ENCODE results near the gene ARHGAP45. TPM values are rescaled to one million over a fixed set of nuclear protein-coding genes. Genes with fewer than 3 reads are reported as not detected.

ARHGAP45 gene
- total RNA-seq, 1 donor from 2014 or later, result 3.0 TPM

- no peaks in the 10 kb centered on the region for H3K9me3 ChIP-seq (ENCODE audit: insufficient read depth, low read depth, low read length)
- no peaks in the 10 kb centered on the region for H3K9me3 Mint-ChIP-seq (ENCODE audit: unreplicated experiment)
- peaks cover 19% of the 10 kb centered on the region for H4K20me1 ChIP-seq (ENCODE audit: insufficient read depth, low read length)
- H3K36me3 ChIP-seq (ENCODE audit: insufficient read depth, low read length), result no peaks in the 10 kb centered on the region
- H3K4me1 Mint-ChIP-seq (ENCODE audit: low read depth, unreplicated experiment), result no peaks in the 10 kb centered on the region
- H3K27me3 Mint-ChIP-seq (ENCODE audit: low read depth, unreplicated experiment), result no peaks in the 10 kb centered on the region
- DNase-seq (ENCODE audit: low read depth) (no peak), FAIRE-seq (no peak)
- H3K36me3 Mint-ChIP-seq (ENCODE audit: low read depth, unreplicated experiment), result peaks cover 4% of the 10 kb centered on the region
- H3K4me2 ChIP-seq (ENCODE audit: low read length), result no peak overlapping the region
- no peak overlapping the region for H3K27ac ChIP-seq (ENCODE audit: low read depth, low read length)
- H3K27ac Mint-ChIP-seq (ENCODE audit: unreplicated experiment), result no peak overlapping the region
- H3K4me1 ChIP-seq (ENCODE audit: insufficient read depth, low read length), result peaks cover 11% of the 10 kb centered on the region
- H3K79me2 ChIP-seq (ENCODE audit: insufficient read depth, low read length), result no peaks in the 10 kb centered on the region
- no peak overlapping the region for H3K4me3 Mint-ChIP-seq (ENCODE audit: unreplicated experiment)
- H3K9ac ChIP-seq (ENCODE audit: low read length), result no peak overlapping the region
- H2AFZ ChIP-seq (ENCODE audit: low read depth, low read length), result no peak overlapping the region
- TF ChIP-seq, protein P1, sequence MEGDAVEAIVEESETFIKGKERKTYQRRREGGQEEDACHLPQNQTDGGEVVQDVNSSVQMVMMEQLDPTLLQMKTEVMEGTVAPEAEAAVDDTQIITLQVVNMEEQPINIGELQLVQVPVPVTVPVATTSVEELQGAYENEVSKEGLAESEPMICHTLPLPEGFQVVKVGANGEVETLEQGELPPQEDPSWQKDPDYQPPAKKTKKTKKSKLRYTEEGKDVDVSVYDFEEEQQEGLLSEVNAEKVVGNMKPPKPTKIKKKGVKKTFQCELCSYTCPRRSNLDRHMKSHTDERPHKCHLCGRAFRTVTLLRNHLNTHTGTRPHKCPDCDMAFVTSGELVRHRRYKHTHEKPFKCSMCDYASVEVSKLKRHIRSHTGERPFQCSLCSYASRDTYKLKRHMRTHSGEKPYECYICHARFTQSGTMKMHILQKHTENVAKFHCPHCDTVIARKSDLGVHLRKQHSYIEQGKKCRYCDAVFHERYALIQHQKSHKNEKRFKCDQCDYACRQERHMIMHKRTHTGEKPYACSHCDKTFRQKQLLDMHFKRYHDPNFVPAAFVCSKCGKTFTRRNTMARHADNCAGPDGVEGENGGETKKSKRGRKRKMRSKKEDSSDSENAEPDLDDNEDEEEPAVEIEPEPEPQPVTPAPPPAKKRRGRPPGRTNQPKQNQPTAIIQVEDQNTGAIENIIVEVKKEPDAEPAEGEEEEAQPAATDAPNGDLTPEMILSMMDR (IDR thresholded peaks at IDR 0.05; ENCODE audit: insufficient read depth, low read depth, low read length), result no peak
- no peak for TF ChIP-seq EZH2 (IDR thresholded peaks at IDR 0.05; ENCODE audit: insufficient read depth, low read length)
- H3K4me3 ChIP-seq (ENCODE audit: insufficient read depth, low read depth, low read length), result no peak overlapping the region
- H3K27me3 ChIP-seq (ENCODE audit: insufficient read depth, low read length), result no peaks in the 10 kb centered on the region
These were observed 48.9 kb downstream of the ARHGAP45 start for GRCh38 chr19:1115646-1116420.

DNA sequence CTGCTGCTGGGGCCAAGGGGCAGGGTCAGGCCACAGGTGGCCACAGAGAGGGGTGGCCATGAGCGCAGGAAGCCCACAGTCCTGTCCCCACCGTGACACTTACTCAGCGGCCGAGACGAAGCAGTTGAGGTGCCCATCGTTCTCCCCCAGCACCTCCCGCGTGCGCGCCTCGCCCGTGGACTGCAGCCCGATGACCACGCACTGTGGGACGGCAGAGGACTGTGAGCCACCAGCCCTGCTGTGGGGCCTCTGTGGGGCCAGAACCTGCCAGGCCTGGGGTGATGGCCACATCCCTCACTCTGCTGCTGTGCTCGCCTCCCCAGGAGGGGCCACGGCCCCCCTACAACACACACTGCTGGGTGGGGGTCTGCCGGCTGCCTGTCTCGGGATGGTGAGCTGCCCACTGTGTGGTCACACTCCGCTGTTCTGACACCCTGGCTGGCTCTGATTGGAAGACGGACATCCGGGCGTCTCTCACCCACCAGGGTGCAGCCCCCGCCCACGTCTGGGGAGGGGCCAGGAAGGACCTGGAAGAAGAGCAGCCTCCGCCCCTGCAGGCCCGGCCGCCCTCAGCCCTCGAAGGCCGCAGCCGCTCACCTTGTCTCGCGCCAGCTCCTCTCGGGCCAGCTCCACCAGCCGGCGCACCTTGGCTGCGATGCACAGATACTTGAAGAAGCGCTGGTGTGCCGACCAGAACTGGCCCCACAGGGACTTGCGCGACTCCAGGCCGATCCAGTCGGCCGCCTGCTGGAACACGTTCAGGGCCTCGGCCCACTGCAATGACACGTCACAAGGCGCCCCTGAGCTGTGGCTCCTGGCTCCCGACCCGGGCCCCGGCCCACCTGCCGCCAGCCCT lies 50.0 kb downstream of the ARHGAP45 start:
- no peaks in the 10 kb centered on the region for H3K9me3 Mint-ChIP-seq (ENCODE audit: unreplicated experiment)
- Histone ChIP-seq H3K4me1 (ENCODE audit: insufficient read depth, low read length) (peaks cover 11% of the 10 kb centered on the region), H3K9me3 (ENCODE audit: insufficient read depth, low read depth, low read length) (no peaks in the 10 kb centered on the region), H4K20me1 (ENCODE audit: insufficient read depth, low read length) (peaks cover 24% of the 10 kb centered on the region), H3K4me3 (ENCODE audit: insufficient read depth, low read depth, low read length) (no peak overlapping the region), H3K4me2 (ENCODE audit: low read length) (no peak overlapping the region), H3K36me3 (ENCODE audit: insufficient read depth, low read length) (peaks cover 7% of the 10 kb centered on the region), H3K27me3 (ENCODE audit: insufficient read depth, low read length) (no peaks in the 10 kb centered on the region), H3K27ac (ENCODE audit: low read depth, low read length) (no peak overlapping the region), H3K79me2 (ENCODE audit: insufficient read depth, low read length) (no peaks in the 10 kb centered on the region), H2AFZ (ENCODE audit: low read depth, low read length) (no peak overlapping the region), H3K9ac (ENCODE audit: low read length) (no peak overlapping the region)
- no peaks in the 10 kb centered on the region for H3K27me3 Mint-ChIP-seq (ENCODE audit: low read depth, unreplicated experiment)
- no peak overlapping the region for H3K4me3 Mint-ChIP-seq (ENCODE audit: unreplicated experiment)
- no peaks in the 10 kb centered on the region for H3K4me1 Mint-ChIP-seq (ENCODE audit: low read depth, unreplicated experiment)
- FAIRE-seq (no peak), DNase-seq (ENCODE audit: low read depth) (no peak)
- no peak overlapping the region for H3K27ac Mint-ChIP-seq (ENCODE audit: unreplicated experiment)
- H3K36me3 Mint-ChIP-seq (ENCODE audit: low read depth, unreplicated experiment), result peaks cover 9% of the 10 kb centered on the region
- TF ChIP-seq, protein P1 (IDR thresholded peaks at IDR 0.05; ENCODE audit: insufficient read depth, low read depth, low read length), result no peak
- TF ChIP-seq EZH2 (IDR thresholded peaks at IDR 0.05; ENCODE audit: insufficient read depth, low read length), result no peak

Measured in astrocyte (in vitro differentiated cells and primary cell).